Measurements from ENCODE around the gene ANKS1A.

Gene ANKS1A

GRCh38 chr6:35061651-35062410 is 172.8 kb downstream of the ANKS1A start:
- TF ChIP-seq, protein P1, sequence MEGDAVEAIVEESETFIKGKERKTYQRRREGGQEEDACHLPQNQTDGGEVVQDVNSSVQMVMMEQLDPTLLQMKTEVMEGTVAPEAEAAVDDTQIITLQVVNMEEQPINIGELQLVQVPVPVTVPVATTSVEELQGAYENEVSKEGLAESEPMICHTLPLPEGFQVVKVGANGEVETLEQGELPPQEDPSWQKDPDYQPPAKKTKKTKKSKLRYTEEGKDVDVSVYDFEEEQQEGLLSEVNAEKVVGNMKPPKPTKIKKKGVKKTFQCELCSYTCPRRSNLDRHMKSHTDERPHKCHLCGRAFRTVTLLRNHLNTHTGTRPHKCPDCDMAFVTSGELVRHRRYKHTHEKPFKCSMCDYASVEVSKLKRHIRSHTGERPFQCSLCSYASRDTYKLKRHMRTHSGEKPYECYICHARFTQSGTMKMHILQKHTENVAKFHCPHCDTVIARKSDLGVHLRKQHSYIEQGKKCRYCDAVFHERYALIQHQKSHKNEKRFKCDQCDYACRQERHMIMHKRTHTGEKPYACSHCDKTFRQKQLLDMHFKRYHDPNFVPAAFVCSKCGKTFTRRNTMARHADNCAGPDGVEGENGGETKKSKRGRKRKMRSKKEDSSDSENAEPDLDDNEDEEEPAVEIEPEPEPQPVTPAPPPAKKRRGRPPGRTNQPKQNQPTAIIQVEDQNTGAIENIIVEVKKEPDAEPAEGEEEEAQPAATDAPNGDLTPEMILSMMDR (IDR thresholded peaks at IDR 0.05; ENCODE audit: low read depth, low read length, missing control alignments), result no peak
- DNase-seq (ENCODE audit: low read depth), result no peak
- no peak overlapping the region for H3K4me3 ChIP-seq (ENCODE audit: low read depth, low read length)
- in situ Hi-C loops (cut with HindIII; ENCODE audit: low sequenced_read_pairs), result no loop called here

- TF ChIP-seq, protein P1 (IDR thresholded peaks at IDR 0.05; ENCODE audit: low read depth, low read length, missing control alignments), result no peak
- in situ Hi-C loops (cut with HindIII; ENCODE audit: low sequenced_read_pairs), result no loop called here
- DNase-seq (ENCODE audit: low read depth), result no peak
These were observed 173.9 kb downstream of the ANKS1A start for GRCh38 chr6:35062676-35063574.

DNA sequence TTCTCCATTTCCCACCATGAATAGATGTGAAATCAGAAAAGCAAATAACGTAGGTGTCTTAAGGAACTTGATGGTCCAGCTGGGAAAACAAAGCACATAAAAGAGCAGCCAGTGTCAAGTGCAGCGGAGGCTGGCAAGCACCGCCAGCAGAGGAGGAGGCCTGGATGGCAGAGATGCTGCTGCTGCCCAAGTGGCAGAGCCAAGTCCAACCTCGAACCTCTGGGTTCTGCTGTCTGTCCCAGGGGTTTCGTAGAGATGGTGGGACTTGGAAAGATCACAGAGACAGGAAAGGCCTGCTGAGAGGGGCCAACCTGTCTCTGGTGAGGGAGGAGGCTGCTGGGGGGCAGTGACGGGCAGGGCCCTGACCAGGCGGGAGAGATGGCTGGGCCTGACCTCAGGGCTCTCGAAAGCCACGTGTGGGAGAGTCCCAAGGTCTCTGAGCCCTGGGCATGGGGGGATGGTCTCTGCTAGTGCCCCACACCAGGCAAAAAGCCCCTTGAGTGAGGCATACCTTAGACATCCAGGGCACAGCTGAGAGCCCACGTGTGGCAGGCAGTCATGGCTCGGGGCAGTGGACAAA is 174.7 kb downstream of the ANKS1A start:
- in situ Hi-C loops (cut with HindIII; ENCODE audit: low sequenced_read_pairs), result no loop called here
- TF ChIP-seq, protein P1 (IDR thresholded peaks at IDR 0.05; ENCODE audit: low read depth, low read length, missing control alignments), result no peak
- no peak overlapping the region for H3K4me3 ChIP-seq (ENCODE audit: low read depth, low read length)
- DNase-seq (ENCODE audit: low read depth), result no peak

More at GRCh38 chr6:35062676-35063574, 173.9 kb downstream of the ANKS1A start:
- H3K4me3 ChIP-seq (ENCODE audit: low read depth, low read length), result no peak overlapping the region

DNA sequence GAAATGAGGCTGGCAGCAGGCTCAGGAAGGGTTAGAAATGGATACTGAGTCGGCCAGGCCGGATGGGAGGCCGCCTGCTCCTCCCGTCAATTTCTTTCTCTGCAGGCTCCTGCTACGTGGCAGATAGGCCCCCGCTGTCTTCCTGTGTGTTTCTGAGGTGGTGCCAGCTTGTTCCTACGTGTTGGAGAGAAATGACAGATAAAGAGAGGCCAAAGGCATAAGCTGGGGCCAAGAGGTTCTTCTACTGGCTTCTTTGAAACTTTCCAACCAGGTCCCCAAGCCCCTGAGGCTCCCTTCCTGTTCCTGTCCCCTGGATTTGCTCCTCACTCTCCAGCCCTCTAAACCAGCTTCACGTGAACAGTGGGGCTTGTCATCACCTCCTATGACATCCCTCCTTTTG is 175.2 kb downstream of the ANKS1A start:
- DNase-seq (ENCODE audit: low read depth), result no peak
- no peak overlapping the region for H3K4me3 ChIP-seq (ENCODE audit: low read depth, low read length)
- in situ Hi-C loops (cut with HindIII; ENCODE audit: low sequenced_read_pairs), result no loop called here
- TF ChIP-seq, protein P1 (IDR thresholded peaks at IDR 0.05; ENCODE audit: low read depth, low read length, missing control alignments), result no peak

DNA sequence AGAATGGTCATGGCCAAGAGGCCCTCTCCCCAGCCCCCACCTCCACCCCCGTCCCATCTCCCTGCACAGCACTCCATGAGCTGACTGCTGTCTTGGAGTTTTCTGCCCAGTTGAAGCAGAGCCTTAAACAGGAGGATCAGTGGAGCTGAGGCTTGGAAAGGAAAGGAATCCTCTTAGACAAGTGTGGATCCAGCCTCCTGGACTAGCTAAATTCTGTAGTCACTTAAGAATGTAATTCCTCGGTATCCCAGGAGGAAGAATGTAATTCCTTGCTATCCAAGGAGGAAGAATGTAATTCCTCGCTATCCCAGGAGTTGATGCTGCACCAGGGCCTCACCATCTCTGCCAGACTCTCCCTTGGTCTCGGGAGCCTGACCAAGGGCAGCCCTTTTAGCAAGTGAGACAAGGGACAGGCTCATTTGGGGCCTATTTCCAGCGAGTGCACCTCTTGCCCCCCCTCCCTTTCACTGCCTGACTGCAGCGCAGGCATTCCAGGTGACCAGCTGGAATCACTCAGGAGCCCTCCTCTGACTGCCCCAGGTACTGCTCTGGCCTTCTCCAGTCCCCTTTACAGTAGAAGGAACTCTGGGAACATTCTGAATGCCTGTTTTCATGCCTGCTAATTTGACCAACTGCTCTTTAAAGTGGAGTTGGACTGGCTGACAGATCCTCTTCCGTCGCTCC is 175.8 kb downstream of the ANKS1A start:
- DNase-seq (ENCODE audit: low read depth), result no peak
- in situ Hi-C loops (cut with HindIII; ENCODE audit: low sequenced_read_pairs), result no loop called here
- TF ChIP-seq, protein P1 (IDR thresholded peaks at IDR 0.05; ENCODE audit: low read depth, low read length, missing control alignments), result no peak
- no peak overlapping the region for H3K4me3 ChIP-seq (ENCODE audit: low read depth, low read length)

DNA sequence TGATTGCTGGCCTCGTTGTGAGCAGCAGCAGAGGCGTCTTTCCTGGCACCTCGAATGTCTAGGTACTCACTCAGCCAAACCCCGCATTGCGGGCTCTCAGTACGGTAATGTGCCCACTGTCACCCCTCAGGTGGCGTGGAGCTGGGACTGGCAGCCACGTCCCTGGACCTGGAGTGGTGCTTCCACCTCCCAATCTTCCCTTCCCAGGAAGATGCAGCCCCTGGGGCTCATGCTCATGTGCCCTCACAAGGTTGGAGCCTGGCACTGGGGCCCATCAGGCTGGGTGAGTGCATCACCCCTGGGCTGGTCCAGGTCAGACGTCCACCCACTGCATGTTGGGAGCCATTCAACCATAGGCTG is 176.4 kb downstream of the ANKS1A start:
- no peak for DNase-seq (ENCODE audit: low read depth)
- TF ChIP-seq, protein P1 (IDR thresholded peaks at IDR 0.05; ENCODE audit: low read depth, low read length, missing control alignments), result no peak
- no peak overlapping the region for H3K4me3 ChIP-seq (ENCODE audit: low read depth, low read length)
- in situ Hi-C loops (cut with HindIII; ENCODE audit: low sequenced_read_pairs), result no loop called here

Measured in astrocyte of the cerebellum (primary cell).